Stomach (tissue), 4 donors: ENCODE data around the gene COPS2.

ENCODE experiments used
- EP300 ChIP-seq: sonication (generic); formaldehyde crosslinking; IDR thresholded peaks from one replicate; pipeline ENCODE4 v1.6.1; 2017; ENCODE audit warnings: antibody characterized with exemption
- POLR2A ChIP-seq, 4 donors: fragments of 450-650 bp; IDR thresholded peaks; one replicate each; pipeline ENCODE4 v1.6.1; 2016; ENCODE audit warnings: antibody characterized with exemption in 4 of 4, control low read depth in 2 of 4, mild to moderate bottlenecking in 1 of 4, moderate library complexity in 1 of 4
- TF ChIP-seq, protein P1 (sequence below), 7 experiments: fragments of 450-650 bp in 4 of 7; fragments of 200-600 bp in 3 of 7; sonication (generic) in 3 of 7; IDR thresholded peaks; one replicate each; pipeline ENCODE4 v1.5.1; 2016 to 2019; ENCODE audit warnings: antibody characterized with exemption in 7 of 7, control low read depth in 2 of 7, mild to moderate bottlenecking in 1 of 7

DNA sequence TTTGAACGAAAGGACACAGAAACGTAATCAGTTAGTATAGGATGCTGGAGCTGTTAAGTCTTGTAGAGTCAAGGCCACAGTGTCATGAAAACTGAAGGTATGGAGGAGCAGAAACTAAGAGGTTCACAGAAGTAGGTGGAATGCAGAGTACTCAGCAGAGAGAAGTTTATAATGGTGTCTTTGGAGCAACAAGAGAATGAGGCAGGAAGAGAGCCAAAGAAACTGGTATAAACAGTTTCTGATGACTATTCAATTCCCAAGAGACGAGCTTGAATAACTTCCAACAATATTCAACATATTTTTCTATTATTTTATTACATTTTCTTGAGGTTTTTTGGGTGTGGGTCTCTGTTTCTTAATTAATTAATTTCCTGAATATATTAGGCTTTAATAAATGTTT, 44.3 kb upstream of the COPS2 start:
- TF ChIP-seq EP300 (no peak), POLR2A (IDR thresholded peaks at IDR 0.05) (no peak)
- TF ChIP-seq, protein P1, sequence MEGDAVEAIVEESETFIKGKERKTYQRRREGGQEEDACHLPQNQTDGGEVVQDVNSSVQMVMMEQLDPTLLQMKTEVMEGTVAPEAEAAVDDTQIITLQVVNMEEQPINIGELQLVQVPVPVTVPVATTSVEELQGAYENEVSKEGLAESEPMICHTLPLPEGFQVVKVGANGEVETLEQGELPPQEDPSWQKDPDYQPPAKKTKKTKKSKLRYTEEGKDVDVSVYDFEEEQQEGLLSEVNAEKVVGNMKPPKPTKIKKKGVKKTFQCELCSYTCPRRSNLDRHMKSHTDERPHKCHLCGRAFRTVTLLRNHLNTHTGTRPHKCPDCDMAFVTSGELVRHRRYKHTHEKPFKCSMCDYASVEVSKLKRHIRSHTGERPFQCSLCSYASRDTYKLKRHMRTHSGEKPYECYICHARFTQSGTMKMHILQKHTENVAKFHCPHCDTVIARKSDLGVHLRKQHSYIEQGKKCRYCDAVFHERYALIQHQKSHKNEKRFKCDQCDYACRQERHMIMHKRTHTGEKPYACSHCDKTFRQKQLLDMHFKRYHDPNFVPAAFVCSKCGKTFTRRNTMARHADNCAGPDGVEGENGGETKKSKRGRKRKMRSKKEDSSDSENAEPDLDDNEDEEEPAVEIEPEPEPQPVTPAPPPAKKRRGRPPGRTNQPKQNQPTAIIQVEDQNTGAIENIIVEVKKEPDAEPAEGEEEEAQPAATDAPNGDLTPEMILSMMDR (IDR thresholded peaks at IDR 0.05), result no peak
